Pons (tissue), 1 donor: ENCODE measurements around the gene PHYKPL.
"Not testable (repeated sequence)": the region's sequence is repeated elsewhere in the genome, so short reads cannot be mapped to it uniquely, and the experiment has no call there.

Source experiments
- DNase-seq: peaks from one replicate; pipeline ENCODE4 v3.0.0-alpha.2; 2016; ENCODE audit warnings: low spot score

The PHYKPL gene

GRCh38 chr5:178264044-178264443, 31.4 kb upstream of the PHYKPL start:
- DNase-seq: no peak

GRCh38 chr5:178261666-178262600, 29.3 kb upstream of the PHYKPL start:
- no peak for DNase-seq

GRCh38 chr5:178259623-178260536, 27.3 kb upstream of the PHYKPL start:
- no peak for DNase-seq

- no peak for DNase-seq
These were observed 25.0 kb upstream of the PHYKPL start for GRCh38 chr5:178257650-178258049.

GRCh38 chr5:178256746-178257145, 24.1 kb upstream of the PHYKPL start:
- DNase-seq: no peak

GRCh38 chr5:178253632-178254031, 21.0 kb upstream of the PHYKPL start:
- DNase-seq: not testable (repeated sequence)

GRCh38 chr5:178252258-178252657, 19.7 kb upstream of the PHYKPL start:
- DNase-seq: no peak

GRCh38 chr5:178250263-178250662, 17.7 kb upstream of the PHYKPL start:
- no peak for DNase-seq

- DNase-seq: no peak
These were observed 16.8 kb upstream of the PHYKPL start for GRCh38 chr5:178249191-178249989.

- no peak for DNase-seq
These were observed 16.1 kb upstream of the PHYKPL start for GRCh38 chr5:178248750-178249149.

GRCh38 chr5:178247481-178248456, 15.2 kb upstream of the PHYKPL start:
- no peak for DNase-seq

- DNase-seq: no peak
These were observed 14.2 kb upstream of the PHYKPL start for GRCh38 chr5:178246624-178247279.

- no peak for DNase-seq
These were observed 12.8 kb upstream of the PHYKPL start for GRCh38 chr5:178245389-178245788.

- no peak for DNase-seq
These were observed 12.0 kb upstream of the PHYKPL start for GRCh38 chr5:178244576-178244975.

- DNase-seq: no peak
These were observed 9.8 kb upstream of the PHYKPL start for GRCh38 chr5:178242416-178242815.

GRCh38 chr5:178241688-178242231, 9.2 kb upstream of the PHYKPL start:
- DNase-seq: no peak

- peak; percentile 31 for DNase-seq
These were observed 8.6 kb upstream of the PHYKPL start for GRCh38 chr5:178241231-178241663.

- DNase-seq: no peak
These were observed 8.2 kb upstream of the PHYKPL start for GRCh38 chr5:178240766-178241165.

GRCh38 chr5:178240341-178240741, 7.7 kb upstream of the PHYKPL start:
- DNase-seq: no peak
